Measurements from ENCODE around the gene NUP93.
"Not testable (repeated sequence)": the region's sequence is repeated elsewhere in the genome, so short reads cannot be mapped to it uniquely, and the experiment has no call there.

The NUP93 gene

DNA sequence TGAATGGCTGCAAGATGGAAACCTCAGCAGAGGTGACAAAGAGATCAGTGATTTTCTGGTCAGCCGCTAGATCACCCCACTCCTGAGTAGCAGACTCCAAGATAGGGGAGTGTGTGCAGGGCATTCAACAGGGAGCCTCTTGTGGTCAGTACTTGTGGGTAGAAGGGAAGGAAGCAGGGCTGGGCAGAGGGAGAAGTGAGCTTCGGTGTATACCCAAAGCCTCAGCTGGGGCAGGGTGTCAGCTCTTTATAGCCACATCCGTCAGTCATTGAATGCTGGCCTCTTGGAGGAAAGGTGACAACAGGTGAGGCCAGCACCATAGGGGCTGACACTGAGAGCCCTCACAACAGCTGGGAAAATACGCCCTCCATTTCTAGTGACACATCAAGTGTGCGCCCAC is 132.8 kb downstream of the NUP93 start:
- Histone ChIP-seq H3K9me3 (ENCODE audit: control insufficient read depth in 1 of 2, low read length in 2 of 2) (no peaks in the 10 kb centered on the region), H3K27ac (ENCODE audit: low read length) (no peak overlapping the region), H3K4me3 (ENCODE audit: low read depth in 1 of 2, low read length in 2 of 2) (no peak overlapping the region), H3K4me1 (ENCODE audit: control insufficient read depth in 1 of 2, insufficient read depth in 2 of 2, low read length in 2 of 2) (no peaks in the 10 kb centered on the region), H3K27me3 (ENCODE audit: low read depth, low read length) (no peaks in the 10 kb centered on the region), H3K36me3 (ENCODE audit: control insufficient read depth in 1 of 2, insufficient read depth in 2 of 2, low read length in 2 of 2) (no peaks in the 10 kb centered on the region)

DNA sequence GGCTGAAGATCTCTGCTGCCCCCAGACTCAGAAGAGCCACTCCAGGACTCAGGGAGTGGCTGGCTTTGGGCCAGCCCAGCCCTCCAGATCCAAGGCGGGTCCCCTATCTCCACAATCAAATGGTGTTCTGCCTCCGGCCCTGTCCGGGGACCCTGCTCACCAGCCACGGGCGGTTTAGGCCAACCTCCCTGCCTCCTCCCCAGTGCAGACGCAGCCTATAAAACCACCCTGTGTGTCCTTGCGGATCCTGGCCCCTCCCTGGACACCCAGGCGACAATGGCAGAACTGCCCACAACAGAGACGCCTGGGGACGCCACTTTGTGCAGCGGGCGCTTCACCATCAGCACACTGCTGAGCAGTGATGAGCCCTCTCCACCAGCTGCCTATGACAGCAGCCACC is 135.0 kb downstream of the NUP93 start, which contains the start of gene SLC12A3:
TSS of gene SLC12A3 (plus strand) at position 248 of the 400 bp plus-strand sequence. CDS start at position 277, 29 bp downstream.
- no peaks in the 10 kb centered on the region for H3K9me3 ChIP-seq (ENCODE audit: control insufficient read depth in 1 of 2, low read length in 2 of 2)
- H3K27ac ChIP-seq (ENCODE audit: low read length), result no peak within 1 kb of the TSS
- H3K27me3 ChIP-seq (ENCODE audit: low read depth, low read length), result no peaks in the 10 kb centered on the region
- H3K4me3 ChIP-seq (ENCODE audit: low read depth in 1 of 2, low read length in 2 of 2), result no peak within 1 kb of the TSS
- H3K4me1 ChIP-seq (ENCODE audit: control insufficient read depth in 1 of 2, insufficient read depth in 2 of 2, low read length in 2 of 2), result no peaks in the 10 kb centered on the region
- no peaks in the 10 kb centered on the region for H3K36me3 ChIP-seq (ENCODE audit: control insufficient read depth in 1 of 2, insufficient read depth in 2 of 2, low read length in 2 of 2)

DNA sequence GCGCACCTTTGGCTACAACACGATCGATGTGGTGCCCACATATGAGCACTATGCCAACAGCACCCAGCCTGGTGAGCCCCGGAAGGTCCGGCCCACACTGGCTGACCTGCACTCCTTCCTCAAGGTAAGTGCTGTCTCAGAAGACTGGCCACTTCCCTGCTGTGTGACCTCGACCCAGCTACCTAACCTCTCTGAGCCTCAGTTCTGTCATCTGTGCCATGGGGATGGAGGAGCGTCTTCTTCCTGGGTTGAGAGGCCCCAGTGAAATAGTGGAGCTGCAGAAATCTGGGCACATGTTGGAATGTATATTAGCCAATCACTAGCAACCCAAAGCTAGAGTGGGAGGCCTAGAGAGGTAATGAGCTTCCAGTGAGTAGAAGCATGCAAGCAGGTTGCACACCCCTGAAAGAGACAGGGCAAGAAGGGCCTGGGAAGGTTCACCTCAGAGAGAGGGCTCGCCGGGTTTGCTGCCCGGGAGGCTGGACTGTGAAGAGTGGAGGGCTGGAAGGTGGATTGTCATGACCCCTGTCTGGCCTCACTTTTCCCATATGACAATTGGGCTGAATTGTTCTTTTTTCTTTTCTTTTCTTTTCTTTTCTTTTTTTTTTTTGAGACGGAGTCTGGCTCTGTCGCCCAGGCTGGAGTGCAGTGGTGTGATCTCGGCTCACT is 135.6 kb downstream of the NUP93 start:
- Histone ChIP-seq H3K27me3 (ENCODE audit: low read depth, low read length) (no peaks in the 10 kb centered on the region), H3K36me3 (ENCODE audit: control insufficient read depth in 1 of 2, insufficient read depth in 2 of 2, low read length in 2 of 2) (no peaks in the 10 kb centered on the region), H3K27ac (ENCODE audit: low read length) (no peak overlapping the region), H3K4me3 (ENCODE audit: low read depth in 1 of 2, low read length in 2 of 2) (no peak overlapping the region), H3K4me1 (ENCODE audit: control insufficient read depth in 1 of 2, insufficient read depth in 2 of 2, low read length in 2 of 2) (no peaks in the 10 kb centered on the region), H3K9me3 (ENCODE audit: control insufficient read depth in 1 of 2, low read length in 2 of 2) (no peaks in the 10 kb centered on the region)

DNA sequence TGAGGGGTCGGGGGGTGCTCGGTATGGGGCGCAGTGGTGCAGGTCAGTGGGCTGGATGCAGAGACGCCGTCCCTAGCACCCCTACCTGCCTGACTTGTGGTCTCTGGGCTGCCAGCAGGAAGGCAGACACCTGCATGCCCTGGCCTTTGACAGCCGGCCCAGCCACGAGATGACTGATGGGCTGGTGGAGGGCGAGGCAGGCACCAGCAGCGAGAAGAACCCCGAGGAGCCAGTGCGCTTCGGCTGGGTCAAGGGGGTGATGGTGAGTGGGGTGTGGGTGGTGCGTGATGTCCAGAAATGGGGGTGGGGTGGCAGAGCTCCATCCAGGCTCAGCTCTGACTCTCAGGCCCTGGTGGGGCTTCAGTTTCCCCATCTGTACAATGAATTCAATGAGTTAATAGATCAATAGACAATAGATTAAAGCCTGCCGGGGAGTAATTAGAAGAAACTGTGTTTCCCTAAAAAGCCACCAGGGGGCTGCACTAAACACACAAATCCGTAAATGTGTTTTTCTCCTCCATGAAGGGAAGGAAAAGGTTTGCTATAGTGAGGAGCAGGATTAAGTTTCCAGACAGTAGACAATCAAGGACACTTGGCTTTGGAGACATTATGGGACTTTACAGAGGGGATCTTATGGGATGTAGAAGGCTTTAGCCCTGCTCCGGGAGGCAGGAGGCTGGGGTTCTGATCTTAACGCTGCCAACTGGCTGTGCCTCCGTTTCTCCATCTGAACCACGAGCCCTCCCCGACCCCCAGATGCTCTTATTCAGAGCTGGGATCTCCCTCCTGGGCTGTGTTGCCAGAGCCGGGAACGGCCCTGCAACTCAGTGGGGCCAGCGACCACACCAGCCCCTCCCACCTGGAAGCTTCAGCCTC is 137.3 kb downstream of the NUP93 start:
- no peaks in the 10 kb centered on the region for H3K36me3 ChIP-seq (ENCODE audit: control insufficient read depth in 1 of 2, insufficient read depth in 2 of 2, low read length in 2 of 2)

DNA sequence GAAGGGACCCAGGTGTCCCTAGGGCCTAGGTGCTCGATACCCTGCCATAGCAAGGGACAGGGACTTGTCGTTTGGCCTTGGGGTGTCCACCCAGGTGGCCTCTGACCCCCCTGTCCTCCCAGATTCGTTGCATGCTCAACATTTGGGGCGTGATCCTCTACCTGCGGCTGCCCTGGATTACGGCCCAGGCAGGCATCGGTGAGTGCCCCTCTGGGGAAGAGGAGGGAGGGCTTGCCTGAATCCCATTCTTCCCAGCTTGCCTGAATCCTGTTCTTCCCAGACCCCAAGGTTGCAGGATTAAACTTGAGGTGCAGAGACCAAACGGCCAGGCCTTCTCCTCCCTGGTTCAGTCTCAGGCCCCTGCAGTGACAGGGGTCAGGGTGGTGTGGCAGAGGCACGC is 138.2 kb downstream of the NUP93 start:
- Histone ChIP-seq H3K9me3 (ENCODE audit: control insufficient read depth in 1 of 2, low read length in 2 of 2) (no peaks in the 10 kb centered on the region), H3K27ac (ENCODE audit: low read length) (no peak overlapping the region), H3K36me3 (ENCODE audit: control insufficient read depth in 1 of 2, insufficient read depth in 2 of 2, low read length in 2 of 2) (no peaks in the 10 kb centered on the region), H3K4me1 (ENCODE audit: control insufficient read depth in 1 of 2, insufficient read depth in 2 of 2, low read length in 2 of 2) (no peaks in the 10 kb centered on the region), H3K4me3 (ENCODE audit: low read depth in 1 of 2, low read length in 2 of 2) (no peak overlapping the region), H3K27me3 (ENCODE audit: low read depth, low read length) (no peaks in the 10 kb centered on the region)

More for the DNA sequence above, 137.3 kb downstream of the NUP93 start:
- Histone ChIP-seq H3K9me3 (ENCODE audit: control insufficient read depth in 1 of 2, low read length in 2 of 2) (no peaks in the 10 kb centered on the region), H3K4me1 (ENCODE audit: control insufficient read depth in 1 of 2, insufficient read depth in 2 of 2, low read length in 2 of 2) (no peaks in the 10 kb centered on the region), H3K27ac (ENCODE audit: low read length) (no peak overlapping the region), H3K4me3 (ENCODE audit: low read depth in 1 of 2, low read length in 2 of 2) (no peak overlapping the region), H3K27me3 (ENCODE audit: low read depth, low read length) (no peaks in the 10 kb centered on the region)

DNA sequence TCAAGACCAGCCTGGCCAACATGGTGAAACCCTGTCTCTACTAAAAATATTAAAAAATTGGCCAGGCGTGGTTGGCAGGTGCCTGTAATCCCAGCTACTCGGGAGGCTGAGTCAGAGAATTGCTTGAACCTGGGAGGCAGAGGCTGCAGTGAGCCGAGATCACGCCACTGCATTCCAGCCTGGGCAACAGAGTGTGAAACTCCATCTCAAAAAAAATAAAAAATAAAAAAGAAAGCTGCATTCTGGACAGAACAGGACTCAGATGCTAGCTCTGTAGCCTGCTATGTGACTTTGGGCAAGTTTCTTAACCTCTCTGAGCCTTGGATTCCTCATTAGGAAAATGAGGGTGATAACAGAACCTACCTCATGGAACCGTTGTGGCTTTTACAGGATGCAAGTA is 138.8 kb downstream of the NUP93 start:
- not testable (repeated sequence) for H3K27ac ChIP-seq (ENCODE audit: low read length); H3K27me3 ChIP-seq (ENCODE audit: low read depth, low read length); H3K4me1 ChIP-seq (ENCODE audit: control insufficient read depth in 1 of 2, insufficient read depth in 2 of 2, low read length in 2 of 2); H3K4me3 ChIP-seq (ENCODE audit: low read depth in 1 of 2, low read length in 2 of 2); H3K36me3 ChIP-seq (ENCODE audit: control insufficient read depth in 1 of 2, insufficient read depth in 2 of 2, low read length in 2 of 2); H3K9me3 ChIP-seq (ENCODE audit: control insufficient read depth in 1 of 2, low read length in 2 of 2)

DNA sequence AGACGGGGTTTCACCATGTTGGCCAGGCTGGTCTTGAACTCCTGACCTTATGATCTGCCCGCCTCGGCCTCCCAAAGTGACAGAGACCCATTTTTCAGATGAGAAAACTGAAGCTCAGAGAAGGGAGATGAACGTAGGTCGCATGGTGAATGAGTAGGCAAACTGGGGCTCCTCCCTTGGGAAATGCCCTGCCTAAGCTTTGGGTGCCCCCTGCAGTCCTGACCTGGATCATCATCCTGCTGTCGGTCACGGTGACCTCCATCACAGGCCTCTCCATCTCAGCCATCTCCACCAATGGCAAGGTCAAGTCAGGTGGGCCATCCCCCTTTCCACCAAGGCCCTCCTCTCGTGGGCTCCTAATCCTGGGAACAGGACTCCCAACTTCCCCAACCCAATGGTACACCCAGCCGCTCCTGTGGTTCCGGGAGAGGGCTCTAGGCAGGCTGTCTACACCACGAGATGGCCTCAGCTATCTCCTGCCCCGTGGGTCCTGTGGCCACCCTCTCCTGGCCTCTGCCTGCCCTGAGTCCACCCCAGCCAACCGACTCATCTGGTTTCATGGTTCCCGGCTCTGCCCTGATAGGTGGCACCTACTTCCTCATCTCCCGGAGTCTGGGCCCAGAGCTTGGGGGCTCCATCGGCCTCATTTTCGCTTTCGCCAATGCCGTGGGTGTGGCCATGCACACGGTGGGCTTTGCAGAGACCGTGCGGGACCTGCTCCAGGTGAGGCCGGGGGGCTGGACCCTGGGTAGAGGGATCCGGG is 139.8 kb downstream of the NUP93 start:
- H3K36me3 ChIP-seq (ENCODE audit: control insufficient read depth in 1 of 2, insufficient read depth in 2 of 2, low read length in 2 of 2), result no peaks in the 10 kb centered on the region
- H3K4me3 ChIP-seq (ENCODE audit: low read depth in 1 of 2, low read length in 2 of 2), result no peak overlapping the region
- H3K27me3 ChIP-seq (ENCODE audit: low read depth, low read length), result no peaks in the 10 kb centered on the region
- no peaks in the 10 kb centered on the region for H3K4me1 ChIP-seq (ENCODE audit: control insufficient read depth in 1 of 2, insufficient read depth in 2 of 2, low read length in 2 of 2)
- H3K27ac ChIP-seq (ENCODE audit: low read length), result no peak overlapping the region
- no peaks in the 10 kb centered on the region for H3K9me3 ChIP-seq (ENCODE audit: control insufficient read depth in 1 of 2, low read length in 2 of 2)

DNA sequence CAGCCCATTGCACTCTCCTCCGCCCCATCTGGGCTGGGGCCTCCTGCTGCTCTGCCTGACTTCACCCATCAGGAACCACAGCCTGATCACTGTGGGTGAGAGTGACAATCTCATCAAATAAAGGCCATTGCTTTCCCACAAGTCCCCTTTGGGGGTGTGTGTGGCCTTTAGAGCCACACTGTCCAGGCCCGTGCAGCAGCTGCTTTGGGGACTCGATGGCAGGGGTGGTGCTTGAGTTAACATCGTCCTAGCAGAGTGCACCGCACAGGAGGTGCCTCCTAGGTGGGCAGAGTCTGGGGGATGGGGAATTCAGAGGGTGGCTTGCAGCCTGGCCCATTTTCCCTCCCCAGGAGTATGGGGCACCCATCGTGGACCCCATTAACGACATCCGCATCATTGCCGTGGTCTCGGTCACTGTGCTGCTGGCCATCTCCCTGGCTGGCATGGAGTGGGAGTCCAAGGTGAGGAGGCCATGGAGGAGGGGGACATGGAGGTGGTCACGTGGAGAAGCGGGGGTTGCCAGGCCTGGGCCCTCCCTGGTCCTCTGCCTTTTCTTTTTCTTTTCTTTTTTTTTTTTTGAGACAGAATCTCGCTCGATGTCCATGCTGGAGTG is 140.5 kb downstream of the NUP93 start:
- Histone ChIP-seq H3K36me3 (ENCODE audit: control insufficient read depth in 1 of 2, insufficient read depth in 2 of 2, low read length in 2 of 2) (no peaks in the 10 kb centered on the region), H3K4me1 (ENCODE audit: control insufficient read depth in 1 of 2, insufficient read depth in 2 of 2, low read length in 2 of 2) (no peaks in the 10 kb centered on the region), H3K4me3 (ENCODE audit: low read depth in 1 of 2, low read length in 2 of 2) (no peak overlapping the region), H3K27me3 (ENCODE audit: low read depth, low read length) (no peaks in the 10 kb centered on the region), H3K9me3 (ENCODE audit: control insufficient read depth in 1 of 2, low read length in 2 of 2) (no peaks in the 10 kb centered on the region), H3K27ac (ENCODE audit: low read length) (no peak overlapping the region)

DNA sequence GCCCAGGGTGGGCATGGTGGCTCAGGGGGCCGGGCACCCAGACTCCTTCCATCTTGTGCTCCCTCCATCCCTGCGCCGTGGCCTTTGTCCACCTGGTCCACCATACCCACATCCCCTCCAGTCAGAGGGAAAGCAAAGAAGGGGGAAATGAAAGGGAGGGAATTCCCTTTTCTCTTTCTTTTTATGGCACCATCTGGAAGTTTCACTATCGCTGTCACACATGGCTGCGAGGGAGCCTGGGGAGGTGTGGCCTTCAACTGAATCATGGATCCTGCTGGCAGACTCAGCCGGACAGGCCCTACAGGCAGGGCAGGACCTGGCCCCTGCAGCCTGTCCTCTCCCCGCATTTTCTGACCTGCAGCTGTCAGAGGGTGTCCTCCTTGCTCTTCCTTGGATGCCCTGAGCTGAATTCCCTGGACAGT is 141.3 kb downstream of the NUP93 start:
- H3K27me3 ChIP-seq (ENCODE audit: low read depth, low read length), result no peaks in the 10 kb centered on the region
- no peaks in the 10 kb centered on the region for H3K4me1 ChIP-seq (ENCODE audit: control insufficient read depth in 1 of 2, insufficient read depth in 2 of 2, low read length in 2 of 2)
- no peaks in the 10 kb centered on the region for H3K36me3 ChIP-seq (ENCODE audit: control insufficient read depth in 1 of 2, insufficient read depth in 2 of 2, low read length in 2 of 2)
- no peak overlapping the region for H3K4me3 ChIP-seq (ENCODE audit: low read depth in 1 of 2, low read length in 2 of 2)
- no peak overlapping the region for H3K27ac ChIP-seq (ENCODE audit: low read length)
- H3K9me3 ChIP-seq (ENCODE audit: control insufficient read depth in 1 of 2, low read length in 2 of 2), result no peaks in the 10 kb centered on the region

DNA sequence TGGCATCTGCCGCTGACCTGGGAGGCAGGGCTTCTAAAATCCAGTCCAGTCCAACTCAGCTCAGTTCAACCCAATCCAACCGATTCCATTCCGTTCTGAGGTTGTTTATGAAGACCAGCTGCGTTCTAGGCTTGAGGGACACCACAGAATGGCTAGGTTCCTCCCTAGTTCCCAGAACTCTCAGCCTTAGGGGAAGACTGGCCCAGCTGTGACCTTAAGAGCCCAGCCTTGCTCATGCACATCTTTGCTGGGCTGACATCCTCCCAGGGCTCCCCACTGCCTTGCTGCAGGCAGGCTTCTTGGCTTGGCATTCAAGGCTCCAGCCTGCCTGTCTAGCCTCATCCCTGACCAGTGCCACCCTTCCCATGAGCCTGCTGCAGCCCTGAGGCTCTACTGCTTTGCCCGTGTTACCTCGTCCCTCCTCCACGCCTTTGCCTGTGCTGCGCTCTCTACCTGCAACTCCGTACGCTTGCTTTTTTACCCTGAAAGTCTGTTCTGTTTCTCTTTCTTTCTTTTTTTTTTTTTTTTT is 143.0 kb downstream of the NUP93 start:
- Histone ChIP-seq H3K27ac (ENCODE audit: low read length) (no peak overlapping the region), H3K4me1 (ENCODE audit: control insufficient read depth in 1 of 2, insufficient read depth in 2 of 2, low read length in 2 of 2) (no peaks in the 10 kb centered on the region), H3K9me3 (ENCODE audit: control insufficient read depth in 1 of 2, low read length in 2 of 2) (no peaks in the 10 kb centered on the region), H3K4me3 (ENCODE audit: low read depth in 1 of 2, low read length in 2 of 2) (no peak overlapping the region), H3K36me3 (ENCODE audit: control insufficient read depth in 1 of 2, insufficient read depth in 2 of 2, low read length in 2 of 2) (no peaks in the 10 kb centered on the region), H3K27me3 (ENCODE audit: low read depth, low read length) (no peaks in the 10 kb centered on the region)

DNA sequence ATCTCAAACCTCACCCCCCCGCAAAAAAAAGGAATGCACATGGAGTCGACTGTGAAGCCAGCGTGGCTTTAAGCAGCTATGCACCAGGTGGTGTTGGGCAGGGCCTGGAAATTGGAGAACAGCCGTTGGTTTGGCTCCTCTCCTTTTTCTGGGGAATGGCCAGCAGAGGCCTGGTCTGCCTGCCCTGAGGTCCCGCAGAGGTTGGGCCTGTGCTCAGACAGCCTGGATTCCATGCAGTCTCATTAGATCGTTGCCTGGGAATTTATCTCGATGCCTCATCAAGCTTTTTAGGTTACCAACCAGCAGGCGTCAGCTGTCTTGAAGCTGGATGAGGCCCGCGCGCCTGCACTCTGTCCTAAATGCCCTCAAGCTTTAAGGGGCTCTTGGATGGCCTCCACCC is 144.9 kb downstream of the NUP93 start:
- Histone ChIP-seq H3K27ac (ENCODE audit: low read length) (no peak overlapping the region), H3K4me1 (ENCODE audit: control insufficient read depth in 1 of 2, insufficient read depth in 2 of 2, low read length in 2 of 2) (no peaks in the 10 kb centered on the region), H3K27me3 (ENCODE audit: low read depth, low read length) (no peaks in the 10 kb centered on the region), H3K36me3 (ENCODE audit: control insufficient read depth in 1 of 2, insufficient read depth in 2 of 2, low read length in 2 of 2) (no peaks in the 10 kb centered on the region), H3K9me3 (ENCODE audit: control insufficient read depth in 1 of 2, low read length in 2 of 2) (no peaks in the 10 kb centered on the region), H3K4me3 (ENCODE audit: low read depth in 1 of 2, low read length in 2 of 2) (no peak overlapping the region)

Measured in muscle layer of duodenum (tissue), 2 donors.